GM23338 (cell line): ENCODE results near the gene AMZ1. TPM values are rescaled to one million over a fixed set of nuclear protein-coding genes. Genes with fewer than 3 reads are reported as not detected.

ENCODE experiments used
- ATAC-seq: fragments of 200-7000 bp; cut with Tn5 transposase; 3 replicates; pipeline ENCODE4 v1.9.1; 2020
- DNase-seq: peaks from one replicate; pipeline ENCODE4 v3.0.0-alpha.2; 2015; ENCODE audit warnings: low spot score
- H2AFZ ChIP-seq: fragments of 200-600 bp; sonication (generic); 2 replicates; pipeline ENCODE4 v1.8.0; 2016; ENCODE audit warnings: antibody characterized with exemption, mild to moderate bottlenecking, moderate library complexity
- H3F3A ChIP-seq: fragments of 200-600 bp; sonication (generic); replicated peaks from 2 replicates; pipeline ENCODE4 v1.8.0; 2017; ENCODE audit warnings: antibody characterized with exemption, mixed run types, low read depth
- H3K27ac ChIP-seq: fragments of 200-600 bp; sonication (generic); 2 replicates; pipeline ENCODE4 v1.6.1; 2016; ENCODE audit warnings: low read depth
- H3K27me3 ChIP-seq: fragments of 200-600 bp; sonication (generic); 2 replicates; pipeline ENCODE4 v1.8.0; 2016; ENCODE audit warnings: mild to moderate bottlenecking, mixed run types, moderate library complexity; ENCODE audit not compliant: insufficient read depth
- H3K36me3 ChIP-seq: fragments of 200-600 bp; sonication (generic); 2 replicates; pipeline ENCODE4 v1.8.0; 2016; ENCODE audit warnings: mild to moderate bottlenecking; ENCODE audit not compliant: insufficient read depth
- H3K4me1 ChIP-seq: fragments of 200-600 bp; sonication (generic); 2 replicates; pipeline ENCODE4 v1.8.0; 2016; ENCODE audit warnings: mild to moderate bottlenecking, moderate library complexity; ENCODE audit not compliant: insufficient read depth
- H3K4me2 ChIP-seq: fragments of 200-600 bp; sonication (generic); 2 replicates; pipeline ENCODE4 v1.7.1; 2017; ENCODE audit warnings: mixed run types
- H3K4me3 ChIP-seq: fragments of 200-600 bp; sonication (generic); 2 replicates; pipeline ENCODE4 v1.6.1; 2016; ENCODE audit warnings: mixed run types
- H3K79me2 ChIP-seq: fragments of 200-600 bp; sonication (generic); replicated peaks from 2 replicates; pipeline ENCODE4 v1.8.0; 2017; ENCODE audit warnings: mild to moderate bottlenecking; ENCODE audit not compliant: insufficient read depth
- H3K9me2 ChIP-seq: fragments of 200-600 bp; sonication (generic); 2 replicates; pipeline ENCODE4 v1.8.0; 2017; ENCODE audit not compliant: insufficient read depth
- H4K20me1 ChIP-seq: fragments of 200-600 bp; sonication (generic); replicated peaks from 2 replicates; pipeline ENCODE4 v1.8.0; 2017; ENCODE audit warnings: mild to moderate bottlenecking; ENCODE audit not compliant: insufficient read depth
- H3K27ac Mint-ChIP-seq: 2 replicates; pipeline ENCODE4 v1.8.0; 2020; ENCODE audit warnings: inconsistent platforms, mild to moderate bottlenecking, moderate library complexity, mixed read lengths
- H3K27me3 Mint-ChIP-seq: 3 replicates; pipeline ENCODE4 v1.8.0; 2022; ENCODE audit warnings: low read depth, mild to moderate bottlenecking, moderate library complexity, mixed read lengths, inconsistent platforms; ENCODE audit not compliant: insufficient read depth, poor library complexity
- H3K36me3 Mint-ChIP-seq: 3 replicates; pipeline ENCODE4 v1.8.0; 2021; ENCODE audit warnings: low read depth, mild to moderate bottlenecking, inconsistent platforms, moderate library complexity, mixed read lengths
- H3K4me1 Mint-ChIP-seq: 3 replicates; pipeline ENCODE4 v1.8.0; 2020; ENCODE audit warnings: mild to moderate bottlenecking, inconsistent platforms, mixed read lengths
- H3K4me3 Mint-ChIP-seq: 3 replicates; pipeline ENCODE4 v1.8.0; 2021; ENCODE audit warnings: moderate library complexity, mild to moderate bottlenecking, inconsistent platforms, mixed read lengths
- H3K9me3 Mint-ChIP-seq: 3 replicates; pipeline ENCODE4 v1.8.0; 2020; ENCODE audit warnings: moderate library complexity, mild to moderate bottlenecking, inconsistent platforms, mixed read lengths
- CREB1 ChIP-seq: fragments of 250-450 bp; sonication (Bioruptor Pico); IDR thresholded peaks from 2 replicates; pipeline ENCODE4 v1.5.0; 2020; ENCODE audit warnings: low read depth, mild to moderate bottlenecking, moderate library complexity
- EZH2 ChIP-seq: fragments of 200-600 bp; sonication (generic); IDR thresholded peaks from one replicate; pipeline ENCODE4 v1.8.0; 2017; ENCODE audit warnings: antibody characterized with exemption, mild to moderate bottlenecking, low read depth; ENCODE audit not compliant: unreplicated experiment
- EZH2phosphoT487 ChIP-seq: fragments of 200-600 bp; sonication (generic); IDR thresholded peaks from one replicate; pipeline ENCODE4 v1.8.1; 2018; ENCODE audit warnings: antibody characterized with exemption; ENCODE audit not compliant: unreplicated experiment
- JUNB ChIP-seq: IDR thresholded peaks from one replicate; pipeline ENCODE4 v1.6.1; 2016; ENCODE audit warnings: antibody characterized with exemption; ENCODE audit not compliant: unreplicated experiment
- NANOG ChIP-seq: IDR thresholded peaks from 2 replicates; pipeline ENCODE4 v1.6.1; 2016; ENCODE audit warnings: antibody characterized with exemption, borderline replicate concordance
- POLR2AphosphoS5 ChIP-seq: IDR thresholded peaks from 2 replicates; pipeline ENCODE4 v1.6.1; 2016; ENCODE audit warnings: antibody characterized with exemption, low read depth
- STAT1 ChIP-seq: IDR thresholded peaks from one replicate; pipeline ENCODE4 v1.6.1; 2016; ENCODE audit warnings: antibody characterized with exemption; ENCODE audit not compliant: unreplicated experiment
- ZNF114 ChIP-seq: fragments of 250-450 bp; sonication (Bioruptor Pico); IDR thresholded peaks from 2 replicates; pipeline ENCODE4 v1.5.0; 2020; ENCODE audit warnings: mild to moderate bottlenecking, moderate library complexity
- ZNF331 ChIP-seq: fragments of 250-450 bp; sonication (Bioruptor Pico); IDR thresholded peaks from 2 replicates; pipeline ENCODE4 v1.5.0; 2020; ENCODE audit warnings: low read depth, mild to moderate bottlenecking, moderate library complexity
- polyA plus RNA-seq: library from polyadenylated mRNA; unstranded; fragments of >200 nt; fragmentation: Nextera tagmentation; extraction: Ambion mirVana; gene quantifications from 2 replicates; pipeline ENCODE4 v1.2.1, GENCODE V29; 2016
- total RNA-seq: library from RNA; depleted of rRNA; stranded (reverse); fragments of >200 nt; shearing (Covaris generic); gene quantifications from 2 replicates; pipeline ENCODE4 v1.2.3, GENCODE V29; 2014
- TF ChIP-seq, protein P1 (sequence below): IDR thresholded peaks from 2 replicates; pipeline ENCODE4 v1.6.1; 2016; ENCODE audit warnings: antibody characterized with exemption
- TF ChIP-seq, protein P2 (sequence below): IDR thresholded peaks from one replicate; pipeline ENCODE4 v1.6.1; 2018; ENCODE audit warnings: antibody characterized with exemption; ENCODE audit not compliant: unreplicated experiment
- TF ChIP-seq, protein P3 (sequence below): fragments of 250-450 bp; sonication (Bioruptor Pico); IDR thresholded peaks from 2 replicates; pipeline ENCODE4 v1.5.0; 2020; ENCODE audit warnings: mild to moderate bottlenecking, moderate library complexity
- TF ChIP-seq, protein P4 (sequence below), 2 experiments: fragments of 200-600 bp in 1 of 2; sonication (generic) in 1 of 2; conservative IDR thresholded peaks; 2 replicates each; pipeline versions ENCODE4 v1.5.1 to v1.6.1; 2016 to 2017; ENCODE audit warnings: antibody characterized with exemption in 2 of 2, low read depth in 2 of 2, mild to moderate bottlenecking in 2 of 2, moderate library complexity in 1 of 2

The AMZ1 gene
- total and polyA plus RNA-seq, 2 experiments from 2014 or later = 0.73 to 4.5 TPM

DNA sequence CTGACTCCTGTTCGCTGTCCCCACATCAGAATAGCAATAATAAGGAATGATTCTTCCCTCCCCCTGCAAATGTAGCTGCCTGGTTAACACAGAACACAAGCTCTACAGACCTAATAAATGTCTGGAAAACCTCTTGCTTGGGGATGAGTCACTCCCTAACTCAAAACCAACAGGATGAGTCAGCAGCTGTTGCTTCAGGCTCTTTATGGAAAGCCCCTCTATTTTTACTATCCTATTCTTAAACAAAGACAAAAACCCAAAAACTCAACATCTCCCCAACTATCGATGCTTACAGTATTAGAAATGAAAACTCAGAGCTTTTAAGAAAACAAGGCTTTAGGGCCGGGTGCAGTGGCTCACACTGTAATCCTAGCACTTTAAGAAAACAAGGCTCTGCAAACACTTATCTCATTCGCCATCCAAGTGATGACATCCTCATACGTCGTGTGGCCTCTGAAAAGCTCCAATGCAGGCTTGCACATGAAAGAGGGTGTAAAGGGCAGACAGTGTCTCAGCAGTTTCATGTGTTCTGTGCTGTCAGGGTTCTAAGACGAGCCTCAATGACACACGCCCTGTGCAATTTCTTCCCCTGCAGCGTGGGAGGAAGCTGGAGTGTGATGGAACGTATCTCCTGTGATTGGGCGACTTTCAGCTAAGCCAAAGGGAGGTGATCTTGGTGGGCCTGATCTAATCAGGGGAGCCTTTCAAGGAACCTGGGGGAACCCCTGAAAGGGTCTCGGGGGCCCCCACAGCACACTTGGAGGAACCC, 70.1 kb downstream of the AMZ1 start:
- peak overlapping the region; percentile 89 for H3K27ac Mint-ChIP-seq
- peaks cover 12% of the 10 kb centered on the region for H3K27me3 Mint-ChIP-seq
- H2AFZ ChIP-seq = no peak overlapping the region
- peak overlapping the region; percentile 39; the same call in 1 of the 2 replicates for H3K27ac ChIP-seq
- DNase-seq (no peak), ATAC-seq (no peak)
- H3K4me2 ChIP-seq = no peak overlapping the region
- peaks cover 10% of the 10 kb centered on the region; the same call in 1 of the 2 replicates for H4K20me1 ChIP-seq
- no peaks in the 10 kb centered on the region for H3F3A ChIP-seq
- H3K4me1 Mint-ChIP-seq = peaks cover 40% of the 10 kb centered on the region
- H3K36me3 ChIP-seq = no peaks in the 10 kb centered on the region; the same call in 1 of the 2 replicates
- no peaks in the 10 kb centered on the region for H3K9me3 Mint-ChIP-seq
- no peaks in the 10 kb centered on the region for H3K9me2 ChIP-seq
- peaks cover 82% of the 10 kb centered on the region for H3K79me2 ChIP-seq
- TF ChIP-seq, protein P1, sequence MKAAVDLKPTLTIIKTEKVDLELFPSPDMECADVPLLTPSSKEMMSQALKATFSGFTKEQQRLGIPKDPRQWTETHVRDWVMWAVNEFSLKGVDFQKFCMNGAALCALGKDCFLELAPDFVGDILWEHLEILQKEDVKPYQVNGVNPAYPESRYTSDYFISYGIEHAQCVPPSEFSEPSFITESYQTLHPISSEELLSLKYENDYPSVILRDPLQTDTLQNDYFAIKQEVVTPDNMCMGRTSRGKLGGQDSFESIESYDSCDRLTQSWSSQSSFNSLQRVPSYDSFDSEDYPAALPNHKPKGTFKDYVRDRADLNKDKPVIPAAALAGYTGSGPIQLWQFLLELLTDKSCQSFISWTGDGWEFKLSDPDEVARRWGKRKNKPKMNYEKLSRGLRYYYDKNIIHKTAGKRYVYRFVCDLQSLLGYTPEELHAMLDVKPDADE = no peak
- TF ChIP-seq, protein P2, sequence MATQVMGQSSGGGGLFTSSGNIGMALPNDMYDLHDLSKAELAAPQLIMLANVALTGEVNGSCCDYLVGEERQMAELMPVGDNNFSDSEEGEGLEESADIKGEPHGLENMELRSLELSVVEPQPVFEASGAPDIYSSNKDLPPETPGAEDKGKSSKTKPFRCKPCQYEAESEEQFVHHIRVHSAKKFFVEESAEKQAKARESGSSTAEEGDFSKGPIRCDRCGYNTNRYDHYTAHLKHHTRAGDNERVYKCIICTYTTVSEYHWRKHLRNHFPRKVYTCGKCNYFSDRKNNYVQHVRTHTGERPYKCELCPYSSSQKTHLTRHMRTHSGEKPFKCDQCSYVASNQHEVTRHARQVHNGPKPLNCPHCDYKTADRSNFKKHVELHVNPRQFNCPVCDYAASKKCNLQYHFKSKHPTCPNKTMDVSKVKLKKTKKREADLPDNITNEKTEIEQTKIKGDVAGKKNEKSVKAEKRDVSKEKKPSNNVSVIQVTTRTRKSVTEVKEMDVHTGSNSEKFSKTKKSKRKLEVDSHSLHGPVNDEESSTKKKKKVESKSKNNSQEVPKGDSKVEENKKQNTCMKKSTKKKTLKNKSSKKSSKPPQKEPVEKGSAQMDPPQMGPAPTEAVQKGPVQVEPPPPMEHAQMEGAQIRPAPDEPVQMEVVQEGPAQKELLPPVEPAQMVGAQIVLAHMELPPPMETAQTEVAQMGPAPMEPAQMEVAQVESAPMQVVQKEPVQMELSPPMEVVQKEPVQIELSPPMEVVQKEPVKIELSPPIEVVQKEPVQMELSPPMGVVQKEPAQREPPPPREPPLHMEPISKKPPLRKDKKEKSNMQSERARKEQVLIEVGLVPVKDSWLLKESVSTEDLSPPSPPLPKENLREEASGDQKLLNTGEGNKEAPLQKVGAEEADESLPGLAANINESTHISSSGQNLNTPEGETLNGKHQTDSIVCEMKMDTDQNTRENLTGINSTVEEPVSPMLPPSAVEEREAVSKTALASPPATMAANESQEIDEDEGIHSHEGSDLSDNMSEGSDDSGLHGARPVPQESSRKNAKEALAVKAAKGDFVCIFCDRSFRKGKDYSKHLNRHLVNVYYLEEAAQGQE = no peak
- TF ChIP-seq JUNB = no peak
- no peak for TF ChIP-seq EZH2phosphoT487
- TF ChIP-seq STAT1 = no peak
- no peak for TF ChIP-seq ZNF331
- TF ChIP-seq EZH2 = no peak
- TF ChIP-seq, protein P3, sequence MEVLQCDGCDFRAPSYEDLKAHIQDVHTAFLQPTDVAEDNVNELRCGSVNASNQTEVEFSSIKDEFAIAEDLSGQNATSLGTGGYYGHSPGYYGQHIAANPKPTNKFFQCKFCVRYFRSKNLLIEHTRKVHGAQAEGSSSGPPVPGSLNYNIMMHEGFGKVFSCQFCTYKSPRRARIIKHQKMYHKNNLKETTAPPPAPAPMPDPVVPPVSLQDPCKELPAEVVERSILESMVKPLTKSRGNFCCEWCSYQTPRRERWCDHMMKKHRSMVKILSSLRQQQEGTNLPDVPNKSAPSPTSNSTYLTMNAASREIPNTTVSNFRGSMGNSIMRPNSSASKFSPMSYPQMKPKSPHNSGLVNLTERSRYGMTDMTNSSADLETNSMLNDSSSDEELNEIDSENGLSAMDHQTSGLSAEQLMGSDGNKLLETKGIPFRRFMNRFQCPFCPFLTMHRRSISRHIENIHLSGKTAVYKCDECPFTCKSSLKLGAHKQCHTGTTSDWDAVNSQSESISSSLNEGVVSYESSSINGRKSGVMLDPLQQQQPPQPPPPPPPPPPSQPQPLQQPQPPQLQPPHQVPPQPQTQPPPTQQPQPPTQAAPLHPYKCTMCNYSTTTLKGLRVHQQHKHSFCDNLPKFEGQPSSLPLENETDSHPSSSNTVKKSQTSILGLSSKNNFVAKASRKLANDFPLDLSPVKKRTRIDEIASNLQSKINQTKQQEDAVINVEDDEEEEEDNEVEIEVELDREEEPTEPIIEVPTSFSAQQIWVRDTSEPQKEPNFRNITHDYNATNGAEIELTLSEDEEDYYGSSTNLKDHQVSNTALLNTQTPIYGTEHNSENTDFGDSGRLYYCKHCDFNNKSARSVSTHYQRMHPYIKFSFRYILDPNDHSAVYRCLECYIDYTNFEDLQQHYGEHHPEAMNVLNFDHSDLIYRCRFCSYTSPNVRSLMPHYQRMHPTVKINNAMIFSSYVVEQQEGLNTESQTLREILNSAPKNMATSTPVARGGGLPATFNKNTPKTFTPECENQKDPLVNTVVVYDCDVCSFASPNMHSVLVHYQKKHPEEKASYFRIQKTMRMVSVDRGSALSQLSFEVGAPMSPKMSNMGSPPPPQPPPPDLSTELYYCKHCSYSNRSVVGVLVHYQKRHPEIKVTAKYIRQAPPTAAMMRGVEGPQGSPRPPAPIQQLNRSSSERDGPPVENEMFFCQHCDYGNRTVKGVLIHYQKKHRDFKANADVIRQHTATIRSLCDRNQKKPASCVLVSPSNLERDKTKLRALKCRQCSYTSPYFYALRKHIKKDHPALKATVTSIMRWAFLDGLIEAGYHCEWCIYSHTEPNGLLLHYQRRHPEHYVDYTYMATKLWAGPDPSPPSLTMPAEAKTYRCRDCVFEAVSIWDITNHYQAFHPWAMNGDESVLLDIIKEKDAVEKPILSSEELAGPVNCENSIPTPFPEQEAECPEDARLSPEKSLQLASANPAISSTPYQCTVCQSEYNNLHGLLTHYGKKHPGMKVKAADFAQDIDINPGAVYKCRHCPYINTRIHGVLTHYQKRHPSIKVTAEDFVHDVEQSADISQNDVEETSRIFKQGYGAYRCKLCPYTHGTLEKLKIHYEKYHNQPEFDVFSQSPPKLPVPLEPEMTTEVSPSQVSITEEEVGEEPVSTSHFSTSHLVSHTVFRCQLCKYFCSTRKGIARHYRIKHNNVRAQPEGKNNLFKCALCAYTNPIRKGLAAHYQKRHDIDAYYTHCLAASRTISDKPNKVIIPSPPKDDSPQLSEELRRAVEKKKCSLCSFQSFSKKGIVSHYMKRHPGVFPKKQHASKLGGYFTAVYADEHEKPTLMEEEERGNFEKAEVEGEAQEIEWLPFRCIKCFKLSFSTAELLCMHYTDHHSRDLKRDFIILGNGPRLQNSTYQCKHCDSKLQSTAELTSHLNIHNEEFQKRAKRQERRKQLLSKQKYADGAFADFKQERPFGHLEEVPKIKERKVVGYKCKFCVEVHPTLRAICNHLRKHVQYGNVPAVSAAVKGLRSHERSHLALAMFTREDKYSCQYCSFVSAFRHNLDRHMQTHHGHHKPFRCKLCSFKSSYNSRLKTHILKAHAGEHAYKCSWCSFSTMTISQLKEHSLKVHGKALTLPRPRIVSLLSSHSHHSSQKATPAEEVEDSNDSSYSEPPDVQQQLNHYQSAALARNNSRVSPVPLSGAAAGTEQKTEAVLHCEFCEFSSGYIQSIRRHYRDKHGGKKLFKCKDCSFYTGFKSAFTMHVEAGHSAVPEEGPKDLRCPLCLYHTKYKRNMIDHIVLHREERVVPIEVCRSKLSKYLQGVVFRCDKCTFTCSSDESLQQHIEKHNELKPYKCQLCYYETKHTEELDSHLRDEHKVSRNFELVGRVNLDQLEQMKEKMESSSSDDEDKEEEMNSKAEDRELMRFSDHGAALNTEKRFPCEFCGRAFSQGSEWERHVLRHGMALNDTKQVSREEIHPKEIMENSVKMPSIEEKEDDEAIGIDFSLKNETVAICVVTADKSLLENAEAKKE (CRISPR knock-in tag) = no peak
- no peak for TF ChIP-seq NANOG
- TF ChIP-seq ZNF114 = no peak
- no peak for TF ChIP-seq CREB1 (CRISPR knock-in tag)
- TF ChIP-seq, protein P4, sequence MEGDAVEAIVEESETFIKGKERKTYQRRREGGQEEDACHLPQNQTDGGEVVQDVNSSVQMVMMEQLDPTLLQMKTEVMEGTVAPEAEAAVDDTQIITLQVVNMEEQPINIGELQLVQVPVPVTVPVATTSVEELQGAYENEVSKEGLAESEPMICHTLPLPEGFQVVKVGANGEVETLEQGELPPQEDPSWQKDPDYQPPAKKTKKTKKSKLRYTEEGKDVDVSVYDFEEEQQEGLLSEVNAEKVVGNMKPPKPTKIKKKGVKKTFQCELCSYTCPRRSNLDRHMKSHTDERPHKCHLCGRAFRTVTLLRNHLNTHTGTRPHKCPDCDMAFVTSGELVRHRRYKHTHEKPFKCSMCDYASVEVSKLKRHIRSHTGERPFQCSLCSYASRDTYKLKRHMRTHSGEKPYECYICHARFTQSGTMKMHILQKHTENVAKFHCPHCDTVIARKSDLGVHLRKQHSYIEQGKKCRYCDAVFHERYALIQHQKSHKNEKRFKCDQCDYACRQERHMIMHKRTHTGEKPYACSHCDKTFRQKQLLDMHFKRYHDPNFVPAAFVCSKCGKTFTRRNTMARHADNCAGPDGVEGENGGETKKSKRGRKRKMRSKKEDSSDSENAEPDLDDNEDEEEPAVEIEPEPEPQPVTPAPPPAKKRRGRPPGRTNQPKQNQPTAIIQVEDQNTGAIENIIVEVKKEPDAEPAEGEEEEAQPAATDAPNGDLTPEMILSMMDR (conservative IDR thresholded peaks at IDR 0.05; ENCODE audit: low read depth in 2 of 2) = no peak
- no peak for TF ChIP-seq POLR2AphosphoS5
- H3K27me3 ChIP-seq = no peaks in the 10 kb centered on the region
- H3K4me3 ChIP-seq = no peak overlapping the region
- H3K4me3 Mint-ChIP-seq = no peak overlapping the region
- H3K36me3 Mint-ChIP-seq = peaks cover 40% of the 10 kb centered on the region
- peaks cover 14% of the 10 kb centered on the region for H3K4me1 ChIP-seq
